OCI-LY7 (cell line): ENCODE data around the gene NHS. TPM values are rescaled to one million over a fixed set of nuclear protein-coding genes. Genes with fewer than 3 reads are reported as not detected.

Experiments
- BruUV-seq: library from RNA; stranded (reverse); fragments of 400-500 nt; replicated peaks from 2 replicates; lab custom pipeline; 2021; lab: Mats Ljungman, UMichigan
- CTCF ChIA-PET: fragments of 300-600 bp; sonication (Branson Sonifier 250); formaldehyde crosslinking; loops from one replicate; lab custom pipeline; 2022; ENCODE audit warnings: antibody characterized with exemption; ENCODE audit not compliant: unreplicated experiment; lab: Charles Lee
- POLR2A ChIA-PET: fragments of 300-600 bp; sonication (Branson Sonifier 250); formaldehyde crosslinking; loops from one replicate; lab custom pipeline; 2022; ENCODE audit warnings: antibody characterized with exemption; lab: Charles Lee
- DNase-seq: peaks from one replicate; pipeline ENCODE4 v3.0.0-alpha.2; 2015; ENCODE audit warnings: low spot score
- H2AFZ ChIP-seq: fragments of 200-600 bp; sonication (generic), shearing (Covaris generic); 2 replicates; pipeline ENCODE4 v1.6.1; 2014; ENCODE audit warnings: mild to moderate bottlenecking, antibody characterized with exemption, low read length, moderate library complexity
- H3K27ac ChIP-seq: fragments of 200-600 bp; sonication (generic); 2 replicates; pipeline ENCODE4 v1.5.1; 2014; ENCODE audit warnings: mixed run types, low read depth, mild to moderate bottlenecking, moderate library complexity, low read length, inconsistent platforms; ENCODE audit not compliant: poor library complexity, severe bottlenecking
- H3K36me3 ChIP-seq: fragments of 200-600 bp; sonication (generic); 2 replicates; pipeline ENCODE4 v1.6.1; 2014; ENCODE audit warnings: mild to moderate bottlenecking, antibody characterized with exemption, low read length, moderate library complexity, mixed read lengths; ENCODE audit not compliant: insufficient read depth
- H3K4me1 ChIP-seq: fragments of 200-600 bp; sonication (generic); 2 replicates; pipeline ENCODE4 v1.5.1; 2014; ENCODE audit warnings: mild to moderate bottlenecking, low read length; ENCODE audit not compliant: insufficient read depth, poor library complexity, severe bottlenecking
- H3K4me2 ChIP-seq: fragments of 200-600 bp; sonication (generic); 2 replicates; pipeline ENCODE4 v1.6.1; 2014; ENCODE audit warnings: mild to moderate bottlenecking, low read length
- H3K4me3 ChIP-seq: fragments of 200-600 bp; sonication (generic); 2 replicates; pipeline ENCODE4 v1.5.1; 2014; ENCODE audit warnings: mild to moderate bottlenecking, low read depth, low read length; ENCODE audit not compliant: poor library complexity, severe bottlenecking
- H3K79me2 ChIP-seq: fragments of 200-600 bp; sonication (generic); 2 replicates; pipeline ENCODE4 v1.6.1; 2016; ENCODE audit warnings: low read depth, mild to moderate bottlenecking, low read length, moderate library complexity, mixed read lengths; ENCODE audit not compliant: insufficient read depth
- H3K9me2 ChIP-seq: fragments of 200-600 bp; sonication (generic); 2 replicates; pipeline ENCODE4 v1.6.1; 2016; ENCODE audit warnings: mild to moderate bottlenecking, low read length, mixed read lengths; ENCODE audit not compliant: insufficient read depth
- H3K9me3 ChIP-seq: fragments of 200-600 bp; sonication (generic); 2 replicates; pipeline ENCODE4 v1.6.1; 2014; ENCODE audit warnings: mild to moderate bottlenecking, mixed run types, low read length, mixed read lengths
- H4K20me1 ChIP-seq: fragments of 200-600 bp; sonication (generic); 2 replicates; pipeline ENCODE4 v1.6.1; 2014; ENCODE audit warnings: mild to moderate bottlenecking, antibody characterized with exemption, low read length, moderate library complexity, mixed read lengths; ENCODE audit not compliant: insufficient read depth
- EZH2phosphoT487 ChIP-seq: fragments of 200-600 bp; sonication (generic); IDR thresholded peaks from 2 replicates; pipeline ENCODE4 v1.6.1; 2018; ENCODE audit warnings: low read depth, borderline replicate concordance, mild to moderate bottlenecking, mixed run types, antibody characterized with exemption, low read length, moderate library complexity, mixed read lengths
- intact Hi-C: fragments of 100-400 bp; cut with micrococcal nuclease; formaldehyde crosslinking; loops from one replicate; pipeline ENCODE4 v1.10.0; 2022; ENCODE audit not compliant: unreplicated experiment
- total RNA-seq, 2 experiments: library from RNA; depleted of rRNA in 1 of 2; stranded (reverse); fragments of >200 nt in 1 of 2; shearing (Covaris generic) in 1 of 2; gene quantifications; 2 replicates each; pipeline ENCODE4 v1.2.3, GENCODE V29; 2014 to 2022
- TF ChIP-seq, protein P1 (sequence below): fragments of 200-600 bp; sonication (generic); conservative IDR thresholded peaks from 2 replicates; pipeline ENCODE4 v1.5.1; 2014; ENCODE audit warnings: mild to moderate bottlenecking, antibody characterized with exemption, low read length, moderate library complexity, mixed read lengths

The NHS gene
- total RNA-seq, 2 experiments from 2014 or later = not detected

DNA sequence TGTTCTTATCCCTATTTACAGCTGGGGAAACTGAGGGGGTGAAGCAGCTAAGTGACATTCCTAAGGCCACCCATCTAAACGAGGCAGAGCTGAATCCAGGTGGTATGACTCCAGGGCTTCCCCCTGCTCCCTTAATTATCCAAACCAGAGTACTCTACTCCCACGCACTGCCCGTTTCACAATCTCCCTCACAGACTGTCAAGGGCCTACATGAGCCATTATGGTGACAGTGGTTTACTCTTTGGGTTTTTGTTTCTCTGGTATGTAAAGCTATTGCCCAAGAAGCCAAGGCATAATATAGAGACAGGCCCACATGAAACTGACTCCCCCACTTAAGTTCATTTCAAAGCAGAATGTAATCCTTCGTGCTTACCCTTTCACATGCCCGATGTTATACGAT, 95.1 kb downstream of the NHS start:
- Histone ChIP-seq H2AFZ (no peak overlapping the region), H3K27ac (no peak overlapping the region), H3K9me2 (no peaks in the 10 kb centered on the region), H3K4me3 (no peak overlapping the region), H3K36me3 (no peaks in the 10 kb centered on the region), H3K9me3 (no peaks in the 10 kb centered on the region), H3K4me1 (no peaks in the 10 kb centered on the region), H4K20me1 (no peaks in the 10 kb centered on the region), H3K4me2 (no peak overlapping the region), H3K79me2 (no peaks in the 10 kb centered on the region)
- TF ChIP-seq, protein P1, sequence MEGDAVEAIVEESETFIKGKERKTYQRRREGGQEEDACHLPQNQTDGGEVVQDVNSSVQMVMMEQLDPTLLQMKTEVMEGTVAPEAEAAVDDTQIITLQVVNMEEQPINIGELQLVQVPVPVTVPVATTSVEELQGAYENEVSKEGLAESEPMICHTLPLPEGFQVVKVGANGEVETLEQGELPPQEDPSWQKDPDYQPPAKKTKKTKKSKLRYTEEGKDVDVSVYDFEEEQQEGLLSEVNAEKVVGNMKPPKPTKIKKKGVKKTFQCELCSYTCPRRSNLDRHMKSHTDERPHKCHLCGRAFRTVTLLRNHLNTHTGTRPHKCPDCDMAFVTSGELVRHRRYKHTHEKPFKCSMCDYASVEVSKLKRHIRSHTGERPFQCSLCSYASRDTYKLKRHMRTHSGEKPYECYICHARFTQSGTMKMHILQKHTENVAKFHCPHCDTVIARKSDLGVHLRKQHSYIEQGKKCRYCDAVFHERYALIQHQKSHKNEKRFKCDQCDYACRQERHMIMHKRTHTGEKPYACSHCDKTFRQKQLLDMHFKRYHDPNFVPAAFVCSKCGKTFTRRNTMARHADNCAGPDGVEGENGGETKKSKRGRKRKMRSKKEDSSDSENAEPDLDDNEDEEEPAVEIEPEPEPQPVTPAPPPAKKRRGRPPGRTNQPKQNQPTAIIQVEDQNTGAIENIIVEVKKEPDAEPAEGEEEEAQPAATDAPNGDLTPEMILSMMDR = no peak
- no peak for TF ChIP-seq EZH2phosphoT487
- ChIA-PET POLR2A (no interaction called here), CTCF (no interaction called here)
- no TSS peak for BruUV-seq
- no peak for DNase-seq
- intact Hi-C loops = no loop called here

DNA sequence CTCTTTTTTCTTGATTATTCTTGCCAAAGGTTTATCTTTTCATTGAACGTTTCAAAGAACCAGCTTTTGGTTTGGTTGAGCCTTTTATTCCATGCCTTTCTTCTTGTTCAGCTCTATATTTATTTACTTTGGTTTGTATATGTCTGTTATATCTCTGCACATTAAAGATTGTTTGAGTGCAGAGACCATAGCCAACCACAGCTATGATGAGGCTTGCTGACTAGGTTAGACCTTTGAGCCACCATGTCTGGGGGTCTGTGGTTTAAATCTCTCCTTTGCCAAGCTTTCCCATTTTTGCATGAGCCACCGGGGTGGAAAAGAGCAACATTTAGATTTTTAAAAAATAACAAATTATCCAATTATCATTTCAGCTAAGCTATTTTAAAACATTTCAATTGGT, 96.1 kb downstream of the NHS start:
- no TSS peak for BruUV-seq
- no peak for DNase-seq
- H3K9me2 ChIP-seq = no peaks in the 10 kb centered on the region
- H3K4me3 ChIP-seq = no peak overlapping the region
- no peak for TF ChIP-seq EZH2phosphoT487
- TF ChIP-seq, protein P1 = no peak
- H3K79me2 ChIP-seq = no peaks in the 10 kb centered on the region
- no peaks in the 10 kb centered on the region for H3K4me1 ChIP-seq
- ChIA-PET POLR2A (no interaction called here), CTCF (no interaction called here)
- H3K4me2 ChIP-seq = no peak overlapping the region
- no peak overlapping the region for H2AFZ ChIP-seq
- no peak overlapping the region for H3K27ac ChIP-seq
- intact Hi-C loops = no loop called here
- no peaks in the 10 kb centered on the region for H4K20me1 ChIP-seq
- no peaks in the 10 kb centered on the region for H3K36me3 ChIP-seq
- no peaks in the 10 kb centered on the region for H3K9me3 ChIP-seq

DNA sequence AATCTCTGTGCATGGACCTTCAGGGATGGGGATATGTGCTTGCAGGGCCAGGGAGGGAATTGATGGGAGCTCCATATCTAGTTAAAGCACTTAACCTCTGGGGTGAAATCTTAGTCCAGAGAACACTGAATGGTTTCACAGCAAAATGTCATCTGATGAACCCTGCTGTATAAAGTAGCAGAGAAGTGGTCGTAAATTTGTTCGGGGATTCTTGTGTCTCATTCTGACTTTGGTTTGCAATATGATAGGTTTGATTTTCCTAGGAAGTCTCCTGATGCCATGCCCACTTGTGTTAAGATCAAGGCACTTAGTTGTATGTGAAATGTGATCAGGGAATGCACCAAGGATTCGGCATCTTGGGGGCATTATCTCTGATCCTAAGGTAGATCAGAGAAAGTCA, 96.9 kb downstream of the NHS start:
- Histone ChIP-seq H3K9me2 (no peaks in the 10 kb centered on the region), H3K27ac (no peak overlapping the region), H4K20me1 (no peaks in the 10 kb centered on the region), H3K4me2 (no peak overlapping the region), H2AFZ (no peak overlapping the region), H3K4me3 (no peak overlapping the region), H3K36me3 (no peaks in the 10 kb centered on the region), H3K9me3 (no peaks in the 10 kb centered on the region), H3K4me1 (no peaks in the 10 kb centered on the region), H3K79me2 (no peaks in the 10 kb centered on the region)
- TF ChIP-seq, protein P1 = no peak
- TF ChIP-seq EZH2phosphoT487 = no peak
- POLR2A ChIA-PET = no interaction called here
- intact Hi-C loops = no loop called here
- BruUV-seq = no TSS peak
- CTCF ChIA-PET = no interaction called here
- DNase-seq = no peak
